HG03103 (cell line): ENCODE data around the gene PAQR6.

Experiments used
- ATAC-seq: cut with Tn5 transposase; IDR thresholded peaks from one replicate; pipeline ENCODE4 v1.9.1; 2021; ENCODE audit warnings: low read depth; ENCODE audit not compliant: unreplicated experiment

The PAQR6 gene

GRCh38 chr1:156200044-156200443 is 47.8 kb downstream of the PAQR6 start:
- ATAC-seq, result no peak

- no peak for ATAC-seq
These were observed 49.0 kb downstream of the PAQR6 start for GRCh38 chr1:156198831-156199349.

DNA sequence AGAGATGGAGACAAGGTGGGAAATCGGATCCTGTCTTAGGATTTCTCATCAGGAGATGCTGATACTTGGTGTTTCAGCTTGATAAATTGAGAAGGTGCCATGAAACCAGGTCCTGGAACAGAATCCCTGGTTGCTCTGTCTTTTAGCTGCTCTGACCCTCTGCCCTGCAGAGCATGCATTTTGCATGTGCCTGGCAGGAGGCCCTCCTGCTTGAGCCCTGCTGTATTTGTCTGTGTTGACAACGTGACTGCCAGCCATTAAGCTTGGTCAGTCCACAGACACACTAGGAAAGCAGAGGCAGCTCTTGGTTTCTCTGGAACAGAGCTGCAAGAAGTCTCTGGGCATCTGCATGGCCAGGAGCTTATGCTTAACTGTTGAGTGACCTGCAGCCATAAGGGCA is 51.4 kb downstream of the PAQR6 start:
- ATAC-seq, result no peak

DNA sequence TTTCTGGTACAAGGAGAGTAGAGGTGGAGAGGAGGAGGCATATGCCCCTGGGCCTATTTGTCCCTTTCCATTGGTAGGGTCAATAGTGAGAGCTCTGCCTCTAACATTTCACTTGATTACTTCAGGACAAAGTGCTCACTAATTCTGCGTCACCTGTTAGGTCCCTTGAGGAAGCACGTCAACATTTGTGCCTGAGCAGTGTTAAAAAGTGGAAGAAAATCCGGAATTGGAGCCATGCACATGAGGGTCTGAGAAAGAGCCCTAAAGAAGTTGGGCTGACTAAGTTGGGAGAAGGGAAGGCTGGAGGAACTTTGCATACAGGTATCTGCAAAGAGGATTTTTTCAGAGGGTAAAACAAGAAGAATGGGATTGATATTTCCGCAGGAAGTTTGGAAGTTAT is 52.0 kb downstream of the PAQR6 start:
- no peak for ATAC-seq

DNA sequence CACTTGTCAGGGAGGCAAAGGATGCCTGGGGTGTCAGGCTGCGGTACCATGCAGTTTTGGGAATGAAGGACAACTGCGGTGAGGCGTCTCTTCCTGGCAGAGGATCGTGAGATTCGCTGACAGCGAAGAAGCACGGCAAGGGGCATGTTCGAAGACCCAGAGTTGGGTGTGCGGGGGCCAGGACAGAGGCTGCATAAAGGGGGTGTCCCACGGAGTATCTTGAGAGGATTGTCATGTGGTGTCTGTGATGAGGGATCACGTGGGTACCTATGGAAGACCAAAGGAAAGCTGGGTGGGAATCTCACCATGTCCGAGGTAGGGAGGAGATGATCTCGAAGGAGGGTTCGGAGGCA is 53.6 kb downstream of the PAQR6 start:
- ATAC-seq, result no peak

DNA sequence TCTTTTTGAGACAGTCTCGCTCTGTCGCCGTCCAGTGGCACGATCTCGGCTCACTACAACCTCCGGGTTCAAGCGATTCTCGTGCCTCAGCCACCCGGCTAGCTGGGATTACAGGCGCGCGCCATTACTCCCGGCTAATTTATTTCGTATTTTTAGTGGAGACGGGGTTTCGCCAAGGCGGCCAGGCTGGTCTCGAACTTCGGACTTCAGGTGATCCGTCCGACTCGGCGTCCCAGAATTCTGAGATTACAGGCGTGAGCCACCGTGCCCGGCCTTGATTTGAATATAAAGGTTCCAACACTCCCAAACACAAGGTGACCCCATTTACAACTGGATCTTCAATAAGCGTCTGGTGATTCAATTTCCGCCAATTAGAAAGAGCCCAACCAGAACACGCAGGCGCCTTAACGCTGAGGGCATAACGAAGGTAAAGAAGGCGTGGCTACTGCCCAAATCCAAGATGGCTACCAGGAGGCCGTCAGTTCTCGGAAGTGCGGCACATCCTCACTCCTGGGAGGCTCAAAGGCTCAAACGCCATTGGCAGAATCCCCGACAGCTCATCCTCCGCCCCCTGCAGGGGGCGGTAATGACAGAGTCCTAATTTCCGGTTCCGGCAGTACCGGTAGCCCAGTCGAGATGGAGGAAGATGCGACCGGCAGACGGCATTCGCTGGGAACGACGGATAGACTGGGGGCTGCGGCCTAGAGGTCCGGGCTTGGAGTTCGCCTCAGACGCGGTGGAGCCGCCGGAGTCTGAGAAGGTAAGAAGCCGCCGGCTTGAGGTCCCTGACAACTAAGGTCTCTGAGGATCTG is 54.2 kb downstream of the PAQR6 start, which contains the start of gene SLC25A44:
TSS of gene SLC25A44 (plus strand) at position 617 of the 812 bp plus-strand sequence. CDS start 5,744 bp downstream, outside the sequence.
- ATAC-seq, result peak; percentile 89
